Duodenal mucosa (tissue), 2 donors: ENCODE results near the gene TBC1D13.
A peak's percentile ranks its signal among the peaks of the same experiment; 100 is the strongest.
"Not testable (repeated sequence)": the region's sequence is repeated elsewhere in the genome, so short reads cannot be mapped to it uniquely, and the experiment has no call there.

Experiments used
- H3K27ac ChIP-seq: one replicate; pipeline ENCODE4 v1.7.0; 2013; ENCODE audit warnings: low read depth, low read length
- H3K27me3 ChIP-seq, 2 donors: one replicate each; pipeline ENCODE4 v1.7.0; 2013; ENCODE audit warnings: low read length in 2 of 2, control low read depth in 1 of 2; ENCODE audit not compliant: insufficient read depth in 2 of 2, control insufficient read depth in 1 of 2
- H3K36me3 ChIP-seq, 2 donors: one replicate each; pipeline ENCODE4 v1.7.0; 2013; ENCODE audit warnings: low read length in 2 of 2, control low read depth in 1 of 2; ENCODE audit not compliant: insufficient read depth in 2 of 2, control insufficient read depth in 1 of 2
- H3K4me1 ChIP-seq, 2 donors: one replicate each; pipeline ENCODE4 v1.7.0; 2013; ENCODE audit warnings: low read length in 2 of 2, control low read depth in 1 of 2; ENCODE audit not compliant: insufficient read depth in 2 of 2, control insufficient read depth in 1 of 2
- H3K4me3 ChIP-seq, 2 donors: one replicate each; pipeline ENCODE4 v1.7.0; 2013; ENCODE audit warnings: low read length in 2 of 2, low read depth in 1 of 2
- H3K9ac ChIP-seq, 2 donors: one replicate each; pipeline ENCODE4 v1.7.0; 2013; ENCODE audit warnings: low read length in 2 of 2, low read depth in 1 of 2
- H3K9me3 ChIP-seq, 2 donors: one replicate each; pipeline ENCODE4 v1.7.0; 2013; ENCODE audit warnings: low read length in 2 of 2, control low read depth in 1 of 2; ENCODE audit not compliant: control insufficient read depth in 1 of 2

TBC1D13 gene

GRCh38 chr9:128765499-128765898 is 21.6 kb upstream of the TBC1D13 start:
- Histone ChIP-seq H3K36me3 (peaks cover 6 to 12% of the 10 kb centered on the region in 2 donors), H3K27me3 (no peaks in the 10 kb centered on the region), H3K4me1 (peaks cover 11 to 19% of the 10 kb centered on the region in 2 donors), H3K27ac (no peak overlapping the region), H3K9ac (no peak overlapping the region), H3K9me3 (no peaks in the 10 kb centered on the region), H3K4me3 (no peak overlapping the region)

DNA sequence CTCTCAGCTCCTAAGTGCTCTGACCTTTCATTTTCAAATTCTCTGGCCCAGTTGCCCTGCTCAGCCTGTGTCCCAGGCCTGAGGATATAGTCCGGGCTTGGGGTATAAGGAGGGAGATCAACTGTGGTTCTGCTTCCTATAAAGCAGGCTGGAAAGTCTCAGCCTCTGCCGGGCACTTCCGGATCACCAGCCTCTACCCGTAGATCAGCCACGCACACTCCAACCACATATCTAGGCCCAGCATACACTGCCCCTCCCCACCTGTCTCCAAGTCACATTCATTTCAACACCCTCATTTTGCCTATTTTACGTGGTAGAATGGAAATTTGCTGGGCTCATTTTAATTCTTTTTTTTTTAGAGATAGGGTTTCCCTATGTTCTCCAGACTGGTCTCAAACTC is 18.4 kb upstream of the TBC1D13 start:
- Histone ChIP-seq H3K9me3 (no peaks in the 10 kb centered on the region), H3K4me3 (no peak overlapping the region), H3K4me1 (peaks cover 12 to 13% of the 10 kb centered on the region in 2 donors), H3K9ac (no peak overlapping the region), H3K27me3 (no peaks in the 10 kb centered on the region), H3K36me3 (peaks cover 6 to 12% of the 10 kb centered on the region in 2 donors), H3K27ac (no peak overlapping the region)

DNA sequence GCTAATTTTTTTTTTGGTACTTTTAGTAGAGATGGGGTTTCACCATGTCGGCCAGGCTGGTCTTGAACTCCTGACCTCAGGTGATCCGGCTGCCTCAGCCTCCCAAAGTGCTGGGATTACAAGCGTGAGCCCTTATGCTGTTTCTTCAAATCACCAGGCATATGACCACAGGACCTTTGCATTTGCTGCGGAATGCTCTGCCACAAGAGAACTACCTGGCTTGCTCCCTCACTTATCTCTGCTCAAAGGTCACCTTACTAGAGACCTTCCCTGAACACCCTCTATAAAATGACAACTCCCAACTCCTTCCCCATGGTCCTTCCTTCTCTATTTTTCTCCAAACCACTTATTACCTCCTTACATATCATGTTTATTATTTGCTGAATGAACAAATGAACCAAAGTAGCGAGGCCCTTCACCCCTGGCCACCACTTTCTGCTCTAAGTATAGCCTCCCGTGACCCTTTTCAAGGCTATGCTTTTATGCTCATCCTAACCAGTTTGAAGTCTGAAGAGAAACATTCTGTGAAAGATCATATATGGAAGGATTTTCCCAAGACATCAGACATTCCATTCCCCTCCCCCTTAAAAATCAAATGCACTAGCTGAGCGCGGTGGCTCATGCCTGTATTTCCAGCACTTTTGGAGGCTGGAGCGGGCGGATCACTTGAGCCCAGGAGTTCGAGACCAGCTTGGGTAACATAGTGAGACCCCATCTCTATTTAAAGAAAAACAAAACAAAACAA is 16.6 kb upstream of the TBC1D13 start:
- Histone ChIP-seq H3K4me1 (peaks cover 12 to 13% of the 10 kb centered on the region in 2 donors), H3K36me3 (peaks cover 6 to 8% of the 10 kb centered on the region in 2 donors), H3K9me3 (no peaks in the 10 kb centered on the region), H3K27ac (peak overlapping the region; percentile 79), H3K9ac (peak overlapping the region; percentile 95 to 99), H3K27me3 (no peaks in the 10 kb centered on the region), H3K4me3 (peak overlapping the region; percentile 84 to 99)

DNA sequence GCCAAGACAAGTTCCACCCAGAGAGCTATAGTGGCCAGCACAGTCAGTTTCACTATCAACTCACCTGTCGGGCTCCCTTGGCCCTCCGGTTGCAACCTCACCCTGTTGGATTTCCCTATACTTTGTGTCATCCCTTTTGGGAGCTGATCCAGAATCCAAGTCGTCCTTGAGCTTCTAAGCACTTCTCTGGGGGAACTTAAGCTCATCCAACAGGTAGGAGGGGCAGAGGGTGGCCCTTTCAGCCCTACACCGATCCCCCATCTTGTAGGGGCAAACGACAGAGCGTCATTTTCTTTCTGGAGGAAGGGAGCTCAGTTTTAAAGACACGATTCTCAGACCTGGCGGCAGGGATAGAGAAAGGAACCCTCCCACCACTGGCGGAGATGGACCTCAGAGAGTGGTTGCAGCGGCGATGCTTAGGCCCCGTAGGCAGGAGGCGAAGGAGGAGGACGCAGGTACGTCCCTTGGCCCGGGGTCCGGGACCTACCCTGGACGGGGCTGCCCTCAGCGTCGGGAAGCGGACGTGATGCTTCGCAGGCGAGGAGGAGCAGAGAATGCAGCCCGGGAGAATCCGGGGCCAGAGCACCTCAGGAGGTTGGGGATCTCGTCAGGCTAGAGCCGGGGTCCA is 15.8 kb upstream of the TBC1D13 start:
- Histone ChIP-seq H3K27ac (peak overlapping the region; percentile 79), H3K27me3 (no peaks in the 10 kb centered on the region), H3K9ac (peak overlapping the region; percentile 95 to 99), H3K9me3 (no peaks in the 10 kb centered on the region), H3K4me3 (peak overlapping the region; percentile 84 to 99), H3K4me1 (peaks cover 12 to 13% of the 10 kb centered on the region in 2 donors), H3K36me3 (peaks cover 6 to 8% of the 10 kb centered on the region in 2 donors)

DNA sequence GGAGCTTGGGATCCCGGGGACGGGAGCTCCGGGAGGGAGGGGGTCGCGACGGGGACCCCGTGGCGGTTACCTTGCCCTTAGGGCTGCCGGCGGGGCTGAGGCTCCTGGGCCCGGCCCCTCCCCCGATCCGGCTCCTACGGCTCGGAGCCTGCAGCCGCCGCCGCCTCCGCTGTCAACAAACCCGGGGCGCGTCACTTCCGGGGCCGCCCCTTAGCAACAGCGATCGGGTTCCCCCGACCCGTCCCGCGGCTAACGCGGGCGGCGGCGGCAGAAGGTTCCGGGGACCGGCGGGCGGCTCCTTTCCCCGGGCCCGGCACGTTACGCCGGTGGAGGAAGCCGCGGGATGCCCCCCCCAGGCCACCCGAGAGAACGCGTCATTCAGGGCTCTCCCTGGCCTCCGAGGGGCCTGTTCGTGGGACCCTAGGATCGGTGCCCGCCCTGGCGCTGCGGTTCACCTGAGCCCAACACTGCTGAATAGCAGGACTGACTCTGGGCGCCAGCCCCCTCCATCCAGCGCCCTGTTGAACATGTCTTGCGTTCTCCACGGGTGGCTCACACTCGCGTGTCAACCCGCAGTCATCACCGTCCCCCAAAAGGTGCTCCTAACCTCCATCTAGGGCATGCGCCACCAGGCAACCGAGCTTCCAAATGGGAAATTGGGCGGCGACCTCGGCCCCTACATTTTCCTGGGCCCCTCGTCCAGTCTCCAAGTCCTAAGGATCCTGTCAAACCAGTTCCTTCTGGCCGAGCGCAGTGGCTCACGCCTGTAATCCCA is 15.1 kb upstream of the TBC1D13 start, which contains the start of gene ZER1:
ZER1 (minus strand) TSS at position 183 of the 775 bp plus-strand sequence. CDS start 16,362 bp downstream, outside the sequence.
- Histone ChIP-seq H3K27ac (peak within 1 kb of the TSS; percentile 85), H3K9me3 (no peaks in the 10 kb centered on the region), H3K4me1 (peaks cover 12 to 13% of the 10 kb centered on the region in 2 donors), H3K27me3 (no peaks in the 10 kb centered on the region), H3K4me3 (peak within 1 kb of the TSS; percentile 84 to 99), H3K9ac (peak within 1 kb of the TSS; percentile 95 to 99), H3K36me3 (peaks cover 6 to 8% of the 10 kb centered on the region in 2 donors)

- Histone ChIP-seq H3K4me3 (no peak overlapping the region), H3K27me3 (no peaks in the 10 kb centered on the region), H3K36me3 (peaks cover 0 to under 1% of the 10 kb centered on the region in 2 donors), H3K4me1 (peaks cover 12 to 13% of the 10 kb centered on the region in 2 donors), H3K27ac (no peak overlapping the region), H3K9me3 (no peaks in the 10 kb centered on the region), H3K9ac (no peak overlapping the region)
These were observed 14.0 kb upstream of the TBC1D13 start for GRCh38 chr9:128773049-128773448.

DNA sequence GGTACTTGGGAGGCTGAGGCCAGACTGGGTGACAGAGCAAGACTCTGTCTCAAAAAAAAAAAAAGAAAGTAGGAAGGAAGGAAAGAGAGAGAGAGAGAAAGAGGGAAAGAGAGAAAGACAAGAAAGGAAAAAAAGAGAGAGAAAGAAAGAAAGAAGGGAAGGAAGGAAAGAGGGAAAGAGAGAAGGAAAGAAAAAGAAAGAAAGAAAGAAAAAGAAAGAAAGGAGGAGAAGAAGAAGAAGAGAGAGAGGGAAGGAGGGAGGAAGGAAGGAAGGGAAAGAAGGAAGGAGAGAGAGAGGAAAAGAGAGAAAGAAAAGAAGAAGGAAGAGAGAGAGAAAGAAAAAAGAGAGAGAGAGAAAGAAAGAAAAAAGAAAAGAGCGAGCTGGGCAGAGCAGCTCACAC is 12.2 kb upstream of the TBC1D13 start:
- H3K9me3 ChIP-seq: no peaks in the 10 kb centered on the region
- no peak overlapping the region for H3K9ac ChIP-seq
- H3K36me3 ChIP-seq: no peaks in the 10 kb centered on the region
- no peak overlapping the region for H3K27ac ChIP-seq
- H3K4me1 ChIP-seq: peaks cover 8 to 13% of the 10 kb centered on the region in 2 donors
- H3K4me3 ChIP-seq: no peak overlapping the region
- no peaks in the 10 kb centered on the region for H3K27me3 ChIP-seq

GRCh38 chr9:128780093-128780492 is 7.0 kb upstream of the TBC1D13 start:
- not testable (repeated sequence) for H3K27ac ChIP-seq, H3K9ac ChIP-seq, H3K4me3 ChIP-seq, H3K36me3 ChIP-seq, H3K4me1 ChIP-seq, H3K9me3 ChIP-seq, H3K27me3 ChIP-seq

GRCh38 chr9:128781187-128782070 is 5.6 kb upstream of the TBC1D13 start:
- Histone ChIP-seq H3K27me3 (no peaks in the 10 kb centered on the region), H3K36me3 (no peaks in the 10 kb centered on the region), H3K4me1 (peaks cover 0 to under 1% of the 10 kb centered on the region in 2 donors), H3K9me3 (no peaks in the 10 kb centered on the region), H3K27ac (no peak overlapping the region), H3K4me3 (no peak overlapping the region), H3K9ac (no peak overlapping the region)
